ENCODE results near the gene PPP6R3. TPM values are rescaled to one million over a fixed set of nuclear protein-coding genes. Genes with fewer than 3 reads are reported as not detected.

Gene PPP6R3
- total and polyA plus RNA-seq, 10 of the 15 experiments (the other 5 are each of a cell fraction or from before 2014, with no cell fraction given), result 12.4 to 123 (median 74.1) TPM

- 0 out of 2 replicates have a peak, but pooled peaks have one; percentile 38 for TF ChIP-seq NKRF (conservative IDR thresholded peaks at IDR 0.05)
- peak; percentile 39; the same call in 1 of the 2 replicates for TF ChIP-seq NFYA (IDR thresholded peaks at IDR 0.05; ENCODE audit: borderline replicate concordance, low read depth, low read length)
- peak; percentile 39; the same call in 1 of the 2 replicates for TF ChIP-seq ATF2 (IDR thresholded peaks at IDR 0.05; ENCODE audit: low read length)
- TF ChIP-seq PML (IDR thresholded peaks at IDR 0.05; ENCODE audit: low read length), result 0 out of 2 replicates have a peak, but pooled peaks have one; percentile 30
- TF ChIP-seq CREM (IDR thresholded peaks at IDR 0.05; ENCODE audit: low read depth), result peak; percentile 75
- peak; percentile 70 for TF ChIP-seq CEBPZ (IDR thresholded peaks at IDR 0.05; ENCODE audit: low read depth, low read length)
- TF ChIP-seq POLR2A (IDR thresholded peaks at IDR 0.05; ENCODE audit: low read depth, low read length), result no peak
- TF ChIP-seq SIN3A (IDR thresholded peaks at IDR 0.05; ENCODE audit: low read depth, low read length), result no peak; the same call in 1 of the 2 replicates
- TF ChIP-seq PAX8 (IDR thresholded peaks at IDR 0.05), result no peak
- TF ChIP-seq LARP7 (IDR thresholded peaks at IDR 0.05), result peak; percentile 41; the same call in 1 of the 2 replicates
- no peak for TF ChIP-seq RB1 (IDR thresholded peaks at IDR 0.05; ENCODE audit: borderline replicate concordance)
- 0 out of 2 replicates have a peak, but pooled peaks have one; percentile 59 for TF ChIP-seq GABPA (IDR thresholded peaks at IDR 0.05; ENCODE audit: low read depth)
- TF ChIP-seq ZNF24 (IDR thresholded peaks at IDR 0.05), result peak; percentile 99
- no peak for TF ChIP-seq SMARCA5 (IDR thresholded peaks at IDR 0.05)
- peak; percentile 79 for TF ChIP-seq FOS (IDR thresholded peaks at IDR 0.05; ENCODE audit: borderline replicate concordance, extremely low read depth, insufficient read length)
- TF ChIP-seq TCF7 (IDR thresholded peaks at IDR 0.05; ENCODE audit: borderline replicate concordance), result no peak
- peak; percentile 58; the same call in 1 of the 2 replicates for TF ChIP-seq MLLT1 (IDR thresholded peaks at IDR 0.05)
These were observed 439 bp upstream of the PPP6R3 start (continued) for GRCh38 chr11:68459886-68460740.
